T-cell (primary cell): ENCODE data around the gene DENND2D. TPM values are rescaled to one million over a fixed set of nuclear protein-coding genes. Genes with fewer than 3 reads are reported as not detected.

Experiments
- ATAC-seq, 4 experiments: fragments of 200-7000 bp in 3 of 4; fragments of 150-1000 bp in 1 of 4; cut with Tn5 transposase; replicated peaks in 1 of 4; 1 replicate in 3 of 4; 2 replicates in 1 of 4; pipeline ENCODE4 v1.10.0; 2021; ENCODE audit warnings: moderate library complexity in 3 of 4, mild to moderate bottlenecking in 2 of 4, moderate number of reproducible peaks in 1 of 4
- CTCF ChIA-PET, 2 donors: fragments of 300-600 bp; sonication (Branson Sonifier 250); formaldehyde crosslinking; loops; one replicate each; lab custom pipeline; 2022; ENCODE audit warnings: antibody characterized with exemption in 2 of 2; lab: Charles Lee
- POLR2A ChIA-PET, 2 donors: fragments of 300-600 bp; sonication (Branson Sonifier 250); formaldehyde crosslinking; loops; one replicate each; lab custom pipeline; 2022; ENCODE audit warnings: antibody characterized with exemption in 2 of 2; lab: Charles Lee
- DNase-seq, 35 experiments: peaks; one replicate each; pipeline versions ENCODE4 v3.0.0 to v3.0.0-alpha.2; 2013 to 2023
- H3K27ac ChIP-seq: one replicate; pipeline ENCODE4 v1.5.1; 2013; ENCODE audit warnings: low read length
- H3K27me3 ChIP-seq, 2 experiments: replicated peaks in 1 of 2; 1 replicate in 1 of 2; 2 replicates in 1 of 2; pipeline versions ENCODE4 v1.6.1 to v1.7.0; 2013; ENCODE audit warnings: low read length in 1 of 2, mixed read lengths in 1 of 2; ENCODE audit not compliant: control insufficient read depth in 2 of 2, insufficient read depth in 2 of 2; ENCODE audit errors: extremely low read depth in 1 of 2
- H3K36me3 ChIP-seq, 2 donors: 1 replicate in 1 of 2; 2 replicates in 1 of 2; pipeline versions ENCODE4 v1.6.1 to v1.7.0; 2013; ENCODE audit warnings: low read length in 1 of 2; ENCODE audit not compliant: control insufficient read depth in 2 of 2, insufficient read depth in 1 of 2; ENCODE audit errors: extremely low read depth in 1 of 2
- H3K4me1 ChIP-seq, 2 experiments: 1 replicate in 1 of 2; 2 replicates in 1 of 2; pipeline versions ENCODE4 v1.6.1 to v1.7.0; 2013; ENCODE audit warnings: low read length in 2 of 2, mixed read lengths in 1 of 2; ENCODE audit not compliant: insufficient read depth in 2 of 2, control insufficient read depth in 1 of 2; ENCODE audit errors: extremely low read depth in 1 of 2
- H3K4me3 ChIP-seq, 2 donors: 1 replicate in 1 of 2; 2 replicates in 1 of 2; pipeline versions ENCODE4 v1.5.1 to v1.7.0; 2013; ENCODE audit warnings: mild to moderate bottlenecking in 2 of 2, low read length in 1 of 2, moderate library complexity in 1 of 2; ENCODE audit not compliant: control insufficient read depth in 1 of 2; ENCODE audit errors: extremely low read depth in 1 of 2
- H3K9me3 ChIP-seq: 2 replicates; pipeline ENCODE4 v1.7.0; 2013
- H3K27ac Mint-ChIP-seq, 2 donors: one replicate each; pipeline ENCODE4 v1.8.0; 2020 to 2021; ENCODE audit warnings: mild to moderate bottlenecking in 2 of 2, mixed read lengths in 2 of 2
- H3K27me3 Mint-ChIP-seq, 2 donors: one replicate each; pipeline ENCODE4 v1.8.0; 2021 to 2022; ENCODE audit warnings: mixed read lengths in 2 of 2
- H3K36me3 Mint-ChIP-seq: one replicate; pipeline ENCODE4 v1.8.0; 2021; ENCODE audit warnings: mixed read lengths
- H3K4me1 Mint-ChIP-seq, 3 donors: one replicate each; pipeline ENCODE4 v1.8.0; 2020 to 2022; ENCODE audit warnings: mixed read lengths in 3 of 3, mild to moderate bottlenecking in 1 of 3
- H3K4me3 Mint-ChIP-seq, 3 donors: one replicate each; pipeline ENCODE4 v1.8.0; 2020 to 2022; ENCODE audit warnings: mild to moderate bottlenecking in 3 of 3, mixed read lengths in 3 of 3, moderate library complexity in 3 of 3
- H3K9me3 Mint-ChIP-seq, 3 donors: one replicate each; pipeline ENCODE4 v1.8.0; 2020 to 2022; ENCODE audit warnings: mixed read lengths in 3 of 3
- WGBS: methylation state at CpG from one replicate; pipeline ENCODE4 v1.1.5; 2013; ENCODE audit warnings: missing lambda C conversion rate; ENCODE audit not compliant: insufficient coverage; 5-methylcytosine and 5-hydroxymethylcytosine counted together
- total RNA-seq, 35 experiments: library from RNA in 6 of 35; stranded (reverse) in 6 of 35; fragments of 120-200 nt in 1 of 35; gene quantifications; one replicate each; pipeline versions ENCODE4 v1.2.1 to v1.2.4 and lab custom pipeline; 2013 to 2026

Gene DENND2D
- total RNA-seq, 5 donors from 2014 or later (not counting 1 experiment from before 2014, with no cell fraction given) = 128 to 234 (median 222) TPM

- WGBS = 100% methylated on average over 1 of the region's 2 CpGs
- CTCF ChIA-PET = interaction anchor here (0.6 kb wide), 2 partner anchors 614 to 1131 kb away, joined by 3 to 11 read pairs; no protein-coding TSS in a partner anchor
Observed at GRCh38 chr1:111157431-111157830, 43.0 kb downstream of the DENND2D start.

DNA sequence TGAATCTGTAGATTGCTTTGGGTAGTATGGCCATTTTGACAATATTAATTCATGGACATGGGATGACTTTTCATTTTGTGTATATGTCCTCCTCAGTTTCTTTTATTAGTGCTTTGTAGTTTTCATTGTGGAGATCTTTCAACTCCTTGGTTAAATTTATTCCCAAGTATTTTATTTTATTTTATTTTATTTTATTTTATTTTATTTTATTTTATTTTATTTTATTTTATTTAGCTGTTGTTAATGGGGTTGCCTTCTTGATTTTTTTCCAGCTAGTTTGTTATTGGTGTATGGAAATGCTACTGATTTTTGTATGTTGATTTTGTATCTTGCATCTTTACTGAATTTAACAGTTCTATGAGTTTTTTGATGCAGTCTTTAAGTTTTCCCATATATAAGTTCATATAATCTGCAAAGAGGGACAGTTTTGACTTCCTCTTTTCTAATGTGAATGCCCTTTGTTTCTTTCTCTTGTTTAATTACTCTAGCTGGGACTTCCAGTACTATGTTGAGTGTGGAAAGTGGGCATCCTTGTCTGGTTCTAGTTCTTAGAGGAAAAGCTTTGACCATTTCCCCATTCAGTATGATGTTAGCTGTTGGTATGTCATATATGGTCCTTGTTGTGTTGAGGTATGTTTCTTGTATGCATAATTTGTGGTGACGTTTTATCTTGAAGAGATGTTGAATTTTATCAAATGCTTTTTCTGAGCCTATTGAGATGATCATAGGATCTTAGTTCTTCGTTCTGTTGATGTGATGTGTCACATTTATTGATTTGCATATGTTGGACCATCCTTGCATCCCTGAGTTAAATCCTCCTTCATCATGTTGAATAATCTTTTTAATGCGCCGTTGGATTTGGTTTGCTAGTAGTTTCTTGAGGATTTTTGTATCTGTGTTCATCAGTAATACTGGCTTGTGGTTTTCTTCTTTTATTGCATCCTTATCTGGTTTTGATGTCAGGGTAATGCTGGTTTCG lies 46.1 kb downstream of the DENND2D start:
- Mint-ChIP-seq H3K36me3 (peaks cover 71% of the 10 kb centered on the region), H3K27me3 (no peaks in the 10 kb centered on the region), H3K4me3 (no peak overlapping the region), H3K27ac (peak overlapping the region in 1 of 2 donors; percentile 44), H3K9me3 (no peaks in the 10 kb centered on the region), H3K4me1 (peaks cover 68 to 78% (median 70%) of the 10 kb centered on the region in 3 donors)
- no peak overlapping the region for H3K4me3 ChIP-seq
- WGBS = no CpG with 5 or more reads among the region's 5 CpGs
- H3K9me3 ChIP-seq = no peaks in the 10 kb centered on the region
- POLR2A ChIA-PET = no interaction called here
- H3K4me1 ChIP-seq = peaks cover 0 to 1% of the 10 kb centered on the region in 2 experiments
- no peak overlapping the region for H3K27ac ChIP-seq
- ATAC-seq (no peak), DNase-seq (no peak)
- CTCF ChIA-PET = no interaction called here
- peaks cover 2 to 43% of the 10 kb centered on the region in 2 donors for H3K36me3 ChIP-seq
- H3K27me3 ChIP-seq = no peaks in the 10 kb centered on the region

More at GRCh38 chr1:111157431-111157830, 43.0 kb downstream of the DENND2D start:
- H3K36me3 ChIP-seq = peaks cover 6 to 40% of the 10 kb centered on the region in 2 donors
- no peak for DNase-seq
- POLR2A ChIA-PET = no interaction called here
- Mint-ChIP-seq H3K9me3 (no peaks in the 10 kb centered on the region), H3K36me3 (peaks cover 61% of the 10 kb centered on the region), H3K27ac (no peak overlapping the region), H3K4me1 (peaks cover 46 to 67% (median 50%) of the 10 kb centered on the region in 3 donors), H3K4me3 (no peak overlapping the region), H3K27me3 (no peaks in the 10 kb centered on the region)
- H3K27me3 ChIP-seq = no peaks in the 10 kb centered on the region
- no peaks in the 10 kb centered on the region for H3K9me3 ChIP-seq
- H3K4me3 ChIP-seq = no peak overlapping the region
- no peaks in the 10 kb centered on the region for H3K4me1 ChIP-seq
- ATAC-seq = no peak
- H3K27ac ChIP-seq = no peak overlapping the region

DNA sequence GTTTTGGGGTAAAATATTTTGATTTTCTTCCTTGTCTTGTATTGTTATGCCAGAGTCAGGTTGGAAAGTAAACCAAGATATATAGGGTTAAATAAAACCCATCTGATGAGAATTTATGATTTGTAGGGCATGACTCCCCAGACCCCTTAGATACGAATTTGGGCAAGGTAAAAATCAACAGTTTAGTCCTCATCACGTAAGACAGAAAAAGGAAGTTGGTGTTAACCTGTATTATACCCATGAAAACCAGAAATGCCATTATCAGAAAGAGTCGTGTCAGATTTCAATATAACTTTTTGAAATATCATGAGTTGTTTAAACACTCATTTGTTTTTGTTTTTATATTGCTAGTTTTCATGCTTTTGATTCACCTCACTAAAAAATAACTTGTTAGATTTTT lies 48.6 kb downstream of the DENND2D start:
- H3K4me1 Mint-ChIP-seq = peaks cover 84 to 89% (median 85%) of the 10 kb centered on the region in 3 donors
- peaks cover 2 to 52% of the 10 kb centered on the region in 2 donors for H3K36me3 ChIP-seq
- peak overlapping the region in 1 of 3 donors; percentile 53 for H3K4me3 Mint-ChIP-seq
- no CpG with 5 or more reads among the region's 3 CpGs for WGBS
- peaks cover 0 to 3% of the 10 kb centered on the region in 2 experiments for H3K4me1 ChIP-seq
- no peaks in the 10 kb centered on the region for H3K27me3 ChIP-seq
- peaks cover 72% of the 10 kb centered on the region for H3K36me3 Mint-ChIP-seq
- DNase-seq = no peak
- ChIA-PET CTCF (no interaction called here), POLR2A (interaction anchor here in 1 of 2 donors (0.6 kb wide), 1 partner anchor 11 kb away, joined by 5 read pairs; no protein-coding TSS in a partner anchor)
- no peak for ATAC-seq
- H3K9me3 ChIP-seq = no peaks in the 10 kb centered on the region
- no peaks in the 10 kb centered on the region for H3K9me3 Mint-ChIP-seq
- no peak overlapping the region for H3K27ac ChIP-seq
- peak overlapping the region in 1 of 2 donors; percentile 56 for H3K27ac Mint-ChIP-seq
- H3K4me3 ChIP-seq = no peak overlapping the region
- H3K27me3 Mint-ChIP-seq = no peaks in the 10 kb centered on the region

- ChIA-PET CTCF (interaction anchor here in 1 of 2 donors (0.7 to 0.9 kb wide), 2 partner anchors 16 to 528 kb away, joined by 3 to 4 read pairs; no protein-coding TSS in a partner anchor), POLR2A (interaction anchor here in 1 of 2 donors (0.7 kb wide), 1 partner anchor 35 kb away, joined by 7 read pairs; no protein-coding TSS in a partner anchor)
- H3K27me3 ChIP-seq = no peaks in the 10 kb centered on the region
- ATAC-seq = no peak
- Mint-ChIP-seq H3K4me1 (peaks cover 80 to 82% (median 81%) of the 10 kb centered on the region in 3 donors), H3K36me3 (peaks cover 56% of the 10 kb centered on the region), H3K4me3 (no peak overlapping the region), H3K27me3 (no peaks in the 10 kb centered on the region), H3K27ac (peak overlapping the region in 1 of 2 donors; percentile 1), H3K9me3 (no peaks in the 10 kb centered on the region)
- no peak for DNase-seq
- H3K27ac ChIP-seq = no peak overlapping the region
- peaks cover 4 to 10% of the 10 kb centered on the region in 2 experiments for H3K4me1 ChIP-seq
- H3K9me3 ChIP-seq = no peaks in the 10 kb centered on the region
- H3K36me3 ChIP-seq = peaks cover 2 to 43% of the 10 kb centered on the region in 2 donors
- WGBS = no CpG with 5 or more reads among the region's 2 CpGs
- no peak overlapping the region for H3K4me3 ChIP-seq
Observed at GRCh38 chr1:111148376-111148881, 52.0 kb downstream of the DENND2D start.

DNA sequence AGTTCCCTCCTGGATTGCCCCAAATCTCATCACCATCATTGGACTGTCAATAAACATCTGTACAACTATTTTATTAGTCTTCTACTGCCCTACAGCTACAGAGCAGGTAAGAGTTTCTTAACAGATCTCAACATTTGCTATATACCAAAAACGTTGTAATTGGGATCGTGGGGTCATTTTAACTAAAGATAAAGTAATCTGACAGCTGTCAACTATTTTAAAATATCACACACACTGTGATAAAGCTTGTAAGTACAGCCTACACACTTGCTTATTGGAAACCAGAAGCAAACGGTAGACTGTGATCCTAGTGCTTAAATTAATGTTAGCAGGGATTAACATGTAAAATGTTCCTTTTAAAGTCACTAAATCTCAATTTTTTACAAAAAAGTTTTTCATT lies 52.5 kb downstream of the DENND2D start:
- H3K4me1 ChIP-seq = peaks cover 5 to 10% of the 10 kb centered on the region in 2 experiments
- Mint-ChIP-seq H3K36me3 (peaks cover 51% of the 10 kb centered on the region), H3K4me1 (peaks cover 79 to 82% (median 80%) of the 10 kb centered on the region in 3 donors), H3K27me3 (no peaks in the 10 kb centered on the region), H3K4me3 (no peak overlapping the region), H3K9me3 (no peaks in the 10 kb centered on the region), H3K27ac (no peak overlapping the region)
- H3K4me3 ChIP-seq = no peak overlapping the region
- no peaks in the 10 kb centered on the region for H3K27me3 ChIP-seq
- POLR2A ChIA-PET = interaction anchor here in 1 of 2 donors (0.7 kb wide), 1 partner anchor 36 kb away, joined by 7 read pairs; no protein-coding TSS in a partner anchor
- ATAC-seq = no peak
- no peak for DNase-seq
- WGBS = no CpG with 5 or more reads among the region's 3 CpGs
- H3K27ac ChIP-seq = no peak overlapping the region
- peaks cover 0 to 38% of the 10 kb centered on the region in 2 donors for H3K36me3 ChIP-seq
- H3K9me3 ChIP-seq = no peaks in the 10 kb centered on the region
- CTCF ChIA-PET = interaction anchor here in 1 of 2 donors (0.7 kb wide), 1 partner anchor 16 kb away, joined by 3 read pairs; no protein-coding TSS in a partner anchor
